Germinal center (tissue), 1 donor: ENCODE measurements around the gene NFKBIB.
"Not testable (repeated sequence)": the region's sequence is repeated elsewhere in the genome, so short reads cannot be mapped to it uniquely, and the experiment has no call there.

Experiments
- DNase-seq: peaks from one replicate; pipeline ENCODE4 v3.0.0; 2012; ENCODE audit warnings: mixed read lengths, low spot score

Gene NFKBIB

DNA sequence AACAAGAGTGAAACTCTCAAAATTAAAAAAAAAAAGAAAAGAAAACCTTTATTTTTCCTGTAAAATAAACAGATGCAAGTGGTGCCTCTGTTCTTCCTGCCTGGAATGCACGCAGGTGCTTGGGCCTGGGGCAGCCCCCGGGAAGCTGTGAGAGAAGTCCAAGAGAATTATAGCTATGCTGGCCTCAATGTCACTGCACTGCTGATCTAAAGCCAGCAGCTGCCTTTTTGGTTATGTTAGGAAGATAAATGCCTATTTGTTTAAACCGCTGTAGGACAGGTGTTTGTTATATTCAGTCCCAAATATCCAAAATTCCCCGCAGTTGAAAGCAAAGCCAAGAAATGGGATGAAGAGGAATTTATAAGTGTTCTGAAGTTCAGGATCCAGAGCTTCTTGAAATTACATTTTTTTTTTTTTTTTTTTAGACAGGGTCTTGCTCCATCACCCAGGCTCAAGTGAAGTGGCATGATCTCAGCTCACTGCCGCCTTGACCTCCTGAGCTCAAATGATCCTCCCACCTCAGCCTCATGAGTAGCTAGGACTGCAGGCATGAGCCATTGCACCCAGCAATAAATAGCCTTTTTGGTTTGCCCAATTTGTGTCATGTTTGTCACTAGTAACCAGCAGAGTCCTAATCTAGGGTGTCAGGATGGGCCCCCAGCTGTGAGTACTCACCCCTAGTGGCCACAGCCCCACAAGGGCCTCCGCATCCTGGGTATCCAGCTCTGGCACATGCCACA, 23.9 kb upstream of the NFKBIB start:
- no peak for DNase-seq

- DNase-seq = peak; percentile 81
Measured at GRCh38 chr19:38877781-38878574, 21.8 kb upstream of the NFKBIB start, which contains the start of gene RINL. Gene RINL, minus strand, starts transcription at chr19:38878275. Its CDS starts 1,533 bp downstream, at chr19:38876742.

DNA sequence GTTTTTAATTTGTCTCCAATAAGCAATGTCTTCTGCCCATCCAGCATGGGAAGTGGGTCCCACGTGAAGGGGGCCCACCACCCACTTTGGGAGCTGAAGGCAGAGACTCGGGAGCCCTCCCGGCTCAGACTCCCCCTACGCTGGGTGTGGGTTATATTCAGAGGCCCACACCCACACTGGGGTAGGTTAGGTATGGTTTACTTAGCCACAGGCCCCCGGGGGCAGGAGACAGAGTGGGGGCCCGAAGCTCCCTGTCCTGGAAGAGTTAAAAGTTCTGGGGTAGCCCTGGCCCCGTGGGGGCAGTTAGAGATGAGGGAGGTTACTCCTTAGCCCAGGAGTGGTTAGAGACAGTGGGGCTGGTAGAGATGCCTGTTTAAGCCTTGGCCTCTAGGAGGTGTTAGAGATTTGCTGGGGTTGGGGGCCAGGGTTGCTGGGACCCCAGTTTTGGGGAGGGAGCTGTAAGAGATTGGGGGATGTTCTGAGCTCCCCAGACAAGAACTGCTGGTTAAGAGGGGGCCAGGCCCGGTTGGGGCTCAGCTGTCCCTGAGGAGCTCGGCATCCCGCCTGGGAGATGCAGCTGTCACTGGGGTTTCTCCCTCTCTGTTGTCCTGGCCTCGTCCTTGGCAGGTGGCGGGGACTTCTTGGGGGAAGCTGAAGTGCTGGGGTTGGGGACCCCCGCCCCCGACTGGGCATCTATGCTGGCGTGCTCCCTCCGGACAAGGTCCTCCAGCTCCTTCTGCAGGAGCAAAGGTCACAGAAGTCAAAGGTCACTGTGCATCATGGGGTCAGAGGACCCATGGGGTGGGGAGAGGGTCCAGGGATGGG, 21.0 kb upstream of the NFKBIB start:
- no peak for DNase-seq

DNA sequence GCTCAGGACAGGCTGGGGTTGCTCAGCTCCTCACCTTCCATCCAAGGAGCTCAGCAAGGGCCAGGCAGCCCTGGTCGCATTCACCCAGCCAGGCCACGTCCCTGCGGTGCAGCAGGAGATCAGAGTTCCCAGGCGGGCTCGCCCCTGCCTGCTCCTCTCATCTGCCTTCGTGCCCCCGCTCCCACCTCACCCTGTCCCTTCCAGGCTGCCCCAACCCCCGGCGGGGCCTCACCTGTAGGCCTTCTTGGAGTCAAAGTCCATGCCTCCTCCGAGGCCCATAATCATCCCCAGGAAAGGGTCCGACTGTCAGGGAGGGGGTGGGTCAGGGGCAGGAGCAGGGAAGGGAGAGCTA, 20.4 kb upstream of the NFKBIB start:
- DNase-seq = no peak

DNA sequence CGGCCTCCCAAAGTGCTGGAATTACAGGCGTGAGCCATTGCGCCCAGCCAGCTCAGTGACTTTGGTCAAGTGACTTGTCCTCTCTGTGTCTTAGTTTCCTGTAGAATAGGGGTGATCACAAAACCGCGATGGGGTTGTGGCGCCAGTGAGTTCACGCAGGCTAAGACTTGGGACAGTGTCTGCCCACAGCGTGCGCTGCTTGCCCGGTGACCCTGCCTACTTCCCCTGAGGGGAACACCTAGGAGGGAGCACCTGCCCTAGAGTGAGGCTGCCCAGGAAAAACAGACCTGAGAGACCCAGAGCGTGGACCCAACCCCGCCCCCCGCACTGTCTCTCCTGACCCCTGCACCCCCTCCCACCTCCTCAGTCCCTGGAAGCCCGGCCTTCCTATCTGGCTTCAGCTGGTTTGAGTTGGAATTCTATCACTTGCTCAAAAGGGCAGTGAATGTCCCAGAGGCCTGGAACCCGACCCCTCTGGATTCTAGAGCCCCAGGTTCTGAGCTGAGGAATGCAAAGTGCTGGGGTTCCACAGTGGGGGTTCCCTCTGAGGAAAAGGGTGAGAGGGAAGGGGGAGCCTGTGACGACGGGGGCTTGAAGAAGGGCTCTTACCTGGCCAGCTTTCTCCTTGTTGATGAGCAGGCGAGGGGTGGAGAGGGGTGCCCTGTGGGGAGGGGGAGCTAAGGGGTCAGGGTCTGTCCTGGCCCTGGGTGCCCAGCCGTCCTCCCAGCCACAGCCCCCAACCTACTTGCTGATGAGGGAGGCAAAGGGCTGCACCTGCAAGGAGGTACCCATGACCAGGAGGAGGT, 19.5 kb upstream of the NFKBIB start:
- no peak for DNase-seq

GRCh38 chr19:38880882-38881609, 18.7 kb upstream of the NFKBIB start:
- DNase-seq = no peak

DNA sequence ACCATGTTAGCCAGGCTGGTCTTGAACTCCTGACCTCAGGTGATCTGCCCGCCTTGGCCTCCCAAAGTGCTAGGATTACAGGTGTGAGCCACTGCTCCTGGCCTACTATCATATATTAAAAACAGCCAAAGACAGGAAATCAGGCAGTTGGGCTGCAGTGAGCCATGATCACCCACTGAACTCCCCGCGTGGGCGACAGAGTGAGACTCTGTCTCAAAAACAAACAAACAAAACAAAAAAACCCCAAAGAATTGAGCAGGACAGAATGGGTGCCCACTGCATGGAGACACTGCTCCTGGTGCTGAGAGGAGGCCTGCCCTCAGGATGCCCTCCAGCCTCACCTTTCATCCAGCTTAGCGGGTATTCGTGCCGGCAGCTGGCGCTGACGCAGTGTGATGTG, 16.5 kb upstream of the NFKBIB start:
- DNase-seq = no peak

- not testable (repeated sequence) for DNase-seq
Measured at GRCh38 chr19:38884691-38885090, 15.1 kb upstream of the NFKBIB start.

DNA sequence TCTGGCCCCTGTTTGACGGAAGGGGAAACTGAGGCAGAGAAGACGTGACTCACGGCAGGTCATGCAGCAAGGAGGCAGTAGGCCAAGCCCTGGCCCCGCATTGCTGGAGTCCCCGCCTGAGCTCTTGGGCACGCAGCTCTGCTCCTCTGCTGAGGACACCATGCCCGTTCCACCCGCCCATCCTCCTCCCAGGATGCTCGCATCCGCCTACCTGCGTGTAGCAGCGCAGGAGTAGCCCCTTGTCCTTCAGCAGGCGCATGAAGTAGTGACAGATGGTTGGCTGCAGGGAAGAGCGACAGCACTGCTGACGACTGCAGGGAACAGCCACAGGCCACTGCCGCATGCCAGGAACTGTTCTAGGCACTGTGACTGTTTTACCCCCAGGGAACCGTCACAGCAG, 10.9 kb upstream of the NFKBIB start:
- DNase-seq = no peak

DNA sequence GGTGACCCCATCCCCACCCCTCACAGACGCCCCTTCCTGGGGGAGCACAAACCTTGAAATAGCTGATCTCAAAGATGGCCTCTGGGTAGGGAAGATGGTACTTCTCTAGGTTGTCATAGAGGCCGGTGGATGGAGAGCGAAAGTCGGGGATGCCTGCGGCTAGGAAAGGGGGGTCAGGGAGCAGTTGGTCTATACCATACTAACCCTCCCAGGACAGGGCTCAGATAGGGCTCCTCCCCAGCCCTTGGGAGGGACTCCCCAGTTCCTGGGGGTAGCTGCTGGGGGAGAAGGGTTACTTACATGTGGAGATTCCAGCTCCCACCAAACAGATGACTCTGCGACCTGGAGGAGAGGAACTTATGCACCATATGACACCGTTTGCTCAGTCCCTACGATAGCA, 10.0 kb upstream of the NFKBIB start:
- DNase-seq = no peak

DNA sequence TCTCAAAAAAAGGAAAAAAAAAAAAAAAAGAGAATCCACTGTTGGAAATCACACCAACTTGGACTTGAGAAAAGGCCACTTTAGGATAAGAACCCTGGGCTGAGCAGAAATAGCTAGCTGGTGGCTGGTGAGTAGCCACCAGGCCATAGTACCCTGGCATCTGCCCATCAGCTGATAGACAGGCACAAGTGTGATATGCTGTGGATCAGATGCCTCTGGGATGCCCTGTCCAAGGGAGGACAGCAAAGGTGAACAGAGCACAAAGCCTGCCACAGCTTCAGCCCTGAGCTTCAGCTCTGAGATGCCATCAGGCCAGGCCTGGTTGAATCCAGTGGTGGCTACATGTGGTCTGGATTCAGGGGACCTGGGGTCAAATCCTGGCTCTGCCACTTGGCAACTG, 9.1 kb upstream of the NFKBIB start:
- no peak for DNase-seq

GRCh38 chr19:38891771-38892170, 8.0 kb upstream of the NFKBIB start:
- DNase-seq = no peak

DNA sequence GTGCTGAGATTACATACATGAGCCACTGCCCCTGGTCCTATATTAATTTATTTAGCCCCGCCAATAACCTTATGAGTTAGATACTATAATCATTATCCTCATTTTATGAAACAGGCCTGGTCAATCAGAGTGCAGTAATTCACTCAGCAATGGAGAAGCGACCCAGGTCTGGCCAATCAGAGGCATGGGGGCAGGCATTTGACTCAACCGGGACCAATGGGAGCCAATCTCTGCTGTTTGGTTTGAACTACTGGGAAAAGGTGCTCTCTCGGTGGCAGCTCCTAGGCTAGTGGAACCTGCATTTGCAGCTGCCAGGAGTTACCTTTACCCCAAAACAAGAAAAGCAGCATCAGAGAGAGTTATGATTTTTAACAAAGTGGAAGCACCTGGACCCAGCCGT, 6.9 kb upstream of the NFKBIB start:
- no peak for DNase-seq

- DNase-seq = no peak
Measured at GRCh38 chr19:38893341-38893771, 6.4 kb upstream of the NFKBIB start.

GRCh38 chr19:38894968-38895367, 4.8 kb upstream of the NFKBIB start:
- DNase-seq = no peak

DNA sequence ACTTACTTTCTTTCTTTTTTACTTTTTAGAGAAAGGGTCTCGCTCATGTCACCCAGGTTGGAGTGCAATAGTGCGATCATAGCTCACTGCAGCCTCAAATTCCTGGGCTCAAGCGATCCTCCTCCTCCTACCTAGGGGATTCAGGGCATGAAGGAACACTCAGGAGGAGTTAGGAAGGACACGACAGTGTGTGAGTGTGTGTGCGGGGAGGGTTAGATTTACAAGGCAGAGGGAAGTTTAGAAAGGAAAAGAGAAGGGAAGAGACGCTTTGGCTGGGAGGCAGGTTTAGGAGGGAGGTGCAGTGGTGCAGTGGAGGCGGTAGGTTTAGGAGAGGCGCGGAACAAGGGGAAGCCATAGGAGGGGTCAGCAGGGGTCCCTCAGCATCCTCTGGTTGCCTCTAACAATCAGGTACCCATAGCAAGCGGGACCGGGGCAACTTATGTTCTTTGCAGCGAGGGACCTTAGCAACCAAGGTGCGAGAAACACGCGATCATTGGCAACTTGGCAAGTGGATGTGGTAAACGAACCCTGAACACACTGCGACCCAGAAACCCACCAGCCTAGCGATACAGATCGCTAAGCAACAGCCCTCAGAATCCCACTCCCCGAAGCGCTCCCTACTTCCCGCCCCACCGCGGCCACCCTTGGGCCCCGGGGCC, 852 bp upstream of the NFKBIB start:
- DNase-seq = no peak

DNA sequence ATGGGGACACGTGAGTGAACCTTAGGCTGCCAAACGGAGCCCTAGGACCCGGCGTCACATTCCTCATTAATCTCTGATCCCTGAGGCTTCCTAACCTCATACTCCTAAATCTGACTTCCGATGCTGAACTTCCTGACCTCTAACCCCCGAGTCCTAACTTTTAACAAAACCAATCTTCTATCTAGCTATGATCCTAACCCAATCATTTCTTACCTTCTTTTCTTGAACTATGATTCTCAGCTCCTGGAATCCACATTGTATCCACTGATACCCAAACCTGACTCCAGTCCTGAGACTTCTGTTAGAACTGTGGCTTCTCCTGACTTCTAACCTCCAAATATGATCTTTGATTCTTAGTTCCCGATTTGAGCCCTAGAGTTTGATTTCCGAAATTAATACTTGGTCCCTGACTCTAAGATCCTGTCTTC, 447 bp downstream of the NFKBIB start:
- DNase-seq = no peak

DNA sequence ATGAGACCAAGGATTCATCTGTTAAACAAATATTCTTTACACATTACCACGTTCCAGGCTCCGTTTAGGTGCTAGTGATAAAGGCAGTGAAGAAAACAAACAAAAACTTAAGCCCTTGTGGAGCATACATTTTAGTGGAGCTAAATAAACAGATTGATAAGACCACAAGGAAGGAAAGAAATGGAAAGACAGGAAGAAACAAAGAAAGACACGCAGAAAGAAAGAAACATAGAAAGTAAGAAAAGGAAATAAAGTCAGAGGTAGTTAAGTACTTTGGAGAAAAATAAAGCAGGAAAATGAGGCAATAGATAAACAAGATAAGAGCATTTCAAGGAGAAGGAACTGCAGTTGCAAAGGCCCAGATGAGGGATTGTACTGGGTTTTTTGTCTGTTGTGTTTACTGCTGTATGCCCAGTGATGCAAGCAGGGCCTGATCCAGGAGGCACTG, 998 bp downstream of the NFKBIB start:
- DNase-seq = no peak

GRCh38 chr19:38901683-38902082, 1.9 kb downstream of the NFKBIB start:
- no peak for DNase-seq
